ENCODE data around the gene PBX3.

Gene PBX3

DNA sequence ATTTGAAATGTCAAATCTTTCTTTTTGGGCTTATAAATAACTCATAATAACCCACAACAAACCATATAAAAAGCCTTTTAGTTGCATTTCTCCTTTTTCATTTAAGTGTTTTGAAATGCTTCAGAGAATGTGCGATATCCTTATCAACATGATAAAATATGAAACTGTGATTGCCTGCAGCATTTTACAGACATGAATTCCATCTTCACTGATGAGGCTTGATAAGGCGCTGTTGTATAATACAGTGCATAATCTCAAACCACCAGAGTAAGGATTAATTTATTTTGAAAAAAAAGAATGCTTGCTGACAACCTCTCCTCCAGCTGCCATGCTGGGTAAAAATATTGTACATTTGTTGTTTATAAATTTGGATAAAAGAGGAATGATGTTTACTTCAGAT is 216.8 kb downstream of the PBX3 start:
- Histone ChIP-seq H3K27ac (no peak overlapping the region), H3K36me3 (peaks cover 0 to 27% (median 21%) of the 10 kb centered on the region in 3 donors), H3K4me1 (no peaks in the 10 kb centered on the region), H3K4me3 (no peak overlapping the region), H3K9me3 (no peaks in the 10 kb centered on the region), H3K27me3 (no peaks in the 10 kb centered on the region)
- no peak for TF ChIP-seq CTCF (IDR thresholded peaks at IDR 0.05)
- no peak for DNase-seq
- intact Hi-C loops (cut with DNase I; ENCODE audit: low total_unique reads): no loop called here

DNA sequence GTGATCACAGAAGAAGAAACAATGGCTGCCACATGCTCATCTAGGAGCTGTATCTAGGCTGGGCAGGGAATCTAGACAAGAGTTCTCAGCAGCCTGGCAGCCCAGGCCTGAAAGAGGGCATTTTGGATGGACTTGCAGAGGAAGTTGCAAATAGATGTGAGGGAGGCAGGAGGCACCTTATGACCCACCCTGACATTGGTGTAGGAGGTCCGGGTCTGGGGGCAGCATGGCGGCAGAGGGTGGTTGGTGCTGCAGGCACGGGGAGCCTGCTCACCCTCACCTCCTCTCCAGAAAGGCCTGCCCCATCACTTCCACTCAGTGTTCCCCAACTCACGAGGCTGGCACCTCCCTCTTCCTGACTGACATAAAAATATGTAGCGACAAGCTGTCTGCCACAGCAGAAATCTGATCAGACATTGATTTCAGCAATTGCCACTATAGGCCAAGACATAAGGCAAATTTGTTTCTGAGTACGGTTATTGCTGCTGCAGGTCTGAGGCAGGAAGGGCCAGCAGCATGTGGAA is 217.6 kb downstream of the PBX3 start:
- TF ChIP-seq CTCF (IDR thresholded peaks at IDR 0.05): no peak
- H3K4me3 ChIP-seq: no peak overlapping the region

DNA sequence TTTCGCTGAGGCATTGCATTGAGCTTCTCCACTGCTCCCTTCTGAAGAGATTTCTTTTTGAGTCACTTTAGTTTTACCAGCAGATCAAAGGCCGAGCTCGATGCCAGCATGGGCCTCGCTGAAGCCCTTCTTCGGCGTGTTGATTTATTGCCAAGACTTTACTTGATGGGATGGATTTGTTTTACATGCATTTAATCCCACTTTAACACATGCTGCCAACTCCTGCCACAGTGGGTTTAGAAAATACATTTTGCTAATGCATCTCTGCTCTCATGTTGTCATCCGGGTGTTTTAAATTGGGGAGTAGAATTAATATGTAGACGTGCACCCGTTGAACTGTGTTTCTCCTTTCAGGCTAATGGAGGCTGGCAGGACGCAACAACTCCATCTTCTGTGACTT is 218.3 kb downstream of the PBX3 start:
- DNase-seq: no peak
- Histone ChIP-seq H3K27ac (no peak overlapping the region), H3K4me3 (no peak overlapping the region), H3K27me3 (no peaks in the 10 kb centered on the region), H3K36me3 (peaks cover 0 to 27% (median 21%) of the 10 kb centered on the region in 3 donors), H3K4me1 (no peaks in the 10 kb centered on the region), H3K9me3 (no peaks in the 10 kb centered on the region)
- intact Hi-C loops (cut with DNase I; ENCODE audit: low total_unique reads): no loop called here
- TF ChIP-seq CTCF (IDR thresholded peaks at IDR 0.05): no peak

More for the DNA sequence above, 217.6 kb downstream of the PBX3 start:
- no peaks in the 10 kb centered on the region for H3K27me3 ChIP-seq
- intact Hi-C loops (cut with DNase I; ENCODE audit: low total_unique reads): no loop called here
- no peak for DNase-seq
- no peak overlapping the region for H3K27ac ChIP-seq
- H3K36me3 ChIP-seq: peaks cover 0 to 27% (median 21%) of the 10 kb centered on the region in 3 donors
- no peaks in the 10 kb centered on the region for H3K4me1 ChIP-seq
- no peaks in the 10 kb centered on the region for H3K9me3 ChIP-seq

- Histone ChIP-seq H3K36me3 (peaks cover 0 to 27% (median 21%) of the 10 kb centered on the region in 3 donors), H3K9me3 (no peaks in the 10 kb centered on the region), H3K4me1 (no peaks in the 10 kb centered on the region), H3K27me3 (no peaks in the 10 kb centered on the region), H3K27ac (no peak overlapping the region), H3K4me3 (no peak overlapping the region)
- intact Hi-C loops (cut with DNase I; ENCODE audit: low total_unique reads): no loop called here
- DNase-seq: no peak
- TF ChIP-seq CTCF (IDR thresholded peaks at IDR 0.05): no peak
Observed at GRCh38 chr9:125966466-125966865, 219.3 kb downstream of the PBX3 start.

DNA sequence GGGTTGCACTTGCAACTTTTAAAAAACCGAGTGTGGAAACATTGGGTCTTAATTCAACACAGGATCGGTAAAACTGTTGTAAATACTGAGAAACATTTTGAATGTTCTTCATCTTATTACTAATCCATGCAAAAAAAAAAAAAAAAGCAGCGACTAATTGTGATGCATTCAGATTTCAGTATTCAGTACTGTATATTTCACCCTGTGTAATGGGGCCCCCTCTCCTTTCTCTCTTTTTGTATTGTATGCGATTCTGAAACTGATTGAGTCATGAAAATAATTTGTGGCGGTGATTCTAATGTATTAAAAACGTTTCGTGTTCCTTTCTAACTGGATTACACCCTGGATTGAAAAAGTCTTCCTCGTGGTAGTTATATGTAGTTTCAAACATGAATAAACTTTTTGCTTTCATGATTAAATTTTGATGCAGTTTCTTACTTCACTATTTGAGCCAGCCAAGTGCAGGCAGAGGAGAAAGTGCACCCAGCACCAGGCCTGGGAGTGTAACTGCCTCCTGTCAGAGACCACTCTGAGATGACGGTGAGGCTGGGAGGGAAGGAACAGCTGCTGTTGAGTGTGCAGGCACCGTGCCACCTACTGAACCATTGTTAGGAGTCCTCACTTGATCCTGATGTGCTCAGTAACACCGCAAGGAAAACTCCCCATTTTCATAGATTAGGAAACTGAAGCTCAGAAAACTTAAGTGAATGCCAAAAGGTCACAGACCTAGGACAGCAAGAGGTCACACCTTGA is 220.0 kb downstream of the PBX3 start:
- H3K27ac ChIP-seq: no peak overlapping the region
- H3K4me1 ChIP-seq: no peaks in the 10 kb centered on the region
- H3K4me3 ChIP-seq: no peak overlapping the region
- no peak for DNase-seq
- no peak for TF ChIP-seq CTCF (IDR thresholded peaks at IDR 0.05)
- H3K27me3 ChIP-seq: no peaks in the 10 kb centered on the region
- peaks cover 0 to 27% (median 21%) of the 10 kb centered on the region in 3 donors for H3K36me3 ChIP-seq
- intact Hi-C loops (cut with DNase I; ENCODE audit: low total_unique reads): no loop called here
- no peaks in the 10 kb centered on the region for H3K9me3 ChIP-seq
